HG03060 (cell line): ENCODE measurements around the gene ZFYVE21.

Experiments used
- ATAC-seq: cut with Tn5 transposase; IDR thresholded peaks from one replicate; pipeline ENCODE4 v1.9.1; 2021; ENCODE audit warnings: low read depth, moderate number of reproducible peaks; ENCODE audit not compliant: unreplicated experiment

Gene ZFYVE21

DNA sequence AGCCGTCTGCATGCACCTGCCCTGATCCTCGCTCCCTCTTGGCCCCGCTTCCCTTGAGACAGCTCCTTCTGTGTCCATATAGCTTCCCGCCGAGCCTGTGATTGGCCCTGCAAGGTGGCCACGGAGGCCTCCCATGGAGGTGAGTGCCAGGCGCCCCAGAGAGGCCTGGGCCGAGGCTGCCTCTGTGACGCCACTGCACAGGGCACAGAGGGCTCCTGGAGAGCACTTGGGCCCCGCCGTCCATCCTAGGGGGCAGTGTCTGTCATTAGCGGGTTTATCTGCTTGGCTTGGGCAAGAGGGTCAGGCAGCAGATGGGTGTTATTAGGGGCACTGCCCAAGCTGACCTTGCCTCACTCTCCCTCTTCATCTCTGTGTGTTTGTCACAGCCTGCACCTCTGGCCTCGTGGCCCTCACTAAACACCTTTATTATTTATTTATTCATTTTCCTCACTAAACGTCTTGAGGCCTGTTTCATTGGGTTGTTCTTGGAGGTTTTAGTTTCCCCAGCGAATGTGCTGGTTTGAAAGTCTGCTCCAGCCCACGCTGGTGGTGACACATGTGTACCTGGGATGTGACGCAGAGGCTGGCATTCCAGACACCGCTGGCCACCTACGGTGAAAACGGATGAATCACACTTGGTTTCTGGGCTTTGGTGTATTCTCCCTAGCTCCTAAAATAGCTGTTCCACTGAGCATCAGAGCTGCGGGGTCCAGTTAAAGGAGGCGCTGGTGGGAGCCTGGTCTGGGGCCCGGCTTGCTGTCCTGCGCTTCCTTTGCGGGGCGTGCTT lies 5.9 kb downstream of the ZFYVE21 start:
- ATAC-seq: no peak

- no peak for ATAC-seq
These were observed 8.1 kb downstream of the ZFYVE21 start for GRCh38 chr14:103723748-103724081.

- ATAC-seq: no peak
These were observed 8.5 kb downstream of the ZFYVE21 start for GRCh38 chr14:103724116-103724515.

- ATAC-seq: no peak
These were observed 9.5 kb downstream of the ZFYVE21 start for GRCh38 chr14:103725001-103725682.

GRCh38 chr14:103725739-103726395 lies 10.3 kb downstream of the ZFYVE21 start:
- ATAC-seq: no peak

- no peak for ATAC-seq
These were observed 10.9 kb downstream of the ZFYVE21 start for GRCh38 chr14:103726474-103726873.

- no peak for ATAC-seq
These were observed 11.8 kb downstream of the ZFYVE21 start for GRCh38 chr14:103727313-103727980.

- no peak for ATAC-seq
These were observed 12.5 kb downstream of the ZFYVE21 start for GRCh38 chr14:103728141-103728540.

GRCh38 chr14:103728721-103729120 lies 13.1 kb downstream of the ZFYVE21 start:
- ATAC-seq: no peak

DNA sequence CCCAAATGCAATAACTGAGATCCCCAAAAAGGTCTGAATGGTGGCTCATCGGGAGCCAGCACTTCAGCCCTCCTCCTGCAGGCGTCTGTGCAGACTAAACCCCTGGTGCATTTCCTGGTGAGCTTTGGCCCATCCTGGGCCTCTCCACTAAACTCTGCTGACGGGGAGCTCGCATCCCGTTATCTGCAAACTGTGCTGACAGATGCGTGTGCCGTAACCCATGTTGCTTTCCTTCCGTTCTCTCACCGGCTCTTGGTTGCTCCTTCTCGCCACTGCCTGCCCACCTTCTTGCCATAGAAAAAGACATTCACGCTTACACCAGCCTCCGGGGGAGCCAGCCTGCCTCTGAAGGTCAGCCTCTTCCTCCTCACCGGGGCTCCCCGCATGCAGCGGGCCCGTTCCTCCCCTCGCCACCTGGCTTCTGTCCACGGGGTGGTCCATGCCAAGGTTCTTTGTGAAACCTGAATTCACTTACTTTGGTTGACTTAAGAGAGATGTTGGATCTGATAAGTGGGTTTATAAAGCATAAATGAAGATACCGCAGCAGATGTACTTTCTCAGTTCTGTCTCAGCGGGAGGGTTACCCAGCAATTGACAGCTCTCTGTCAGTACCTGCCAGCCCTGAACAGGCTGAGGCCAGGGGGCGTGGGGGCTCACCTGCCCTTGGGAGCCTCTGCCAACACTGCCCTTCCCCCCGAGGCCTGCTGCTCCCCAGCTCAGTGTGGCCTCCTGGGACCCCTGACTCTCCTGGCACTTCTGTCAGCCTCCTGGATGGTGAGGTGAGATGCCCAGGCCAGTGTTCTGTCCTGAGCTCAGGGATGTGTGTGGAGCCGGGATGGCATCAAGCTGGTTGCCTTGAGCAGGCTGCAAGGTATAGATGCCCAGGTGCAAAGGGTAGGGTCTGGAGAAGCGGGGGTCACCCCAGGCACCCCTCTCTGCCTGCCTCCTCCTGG lies 14.2 kb downstream of the ZFYVE21 start:
- ATAC-seq: no peak

DNA sequence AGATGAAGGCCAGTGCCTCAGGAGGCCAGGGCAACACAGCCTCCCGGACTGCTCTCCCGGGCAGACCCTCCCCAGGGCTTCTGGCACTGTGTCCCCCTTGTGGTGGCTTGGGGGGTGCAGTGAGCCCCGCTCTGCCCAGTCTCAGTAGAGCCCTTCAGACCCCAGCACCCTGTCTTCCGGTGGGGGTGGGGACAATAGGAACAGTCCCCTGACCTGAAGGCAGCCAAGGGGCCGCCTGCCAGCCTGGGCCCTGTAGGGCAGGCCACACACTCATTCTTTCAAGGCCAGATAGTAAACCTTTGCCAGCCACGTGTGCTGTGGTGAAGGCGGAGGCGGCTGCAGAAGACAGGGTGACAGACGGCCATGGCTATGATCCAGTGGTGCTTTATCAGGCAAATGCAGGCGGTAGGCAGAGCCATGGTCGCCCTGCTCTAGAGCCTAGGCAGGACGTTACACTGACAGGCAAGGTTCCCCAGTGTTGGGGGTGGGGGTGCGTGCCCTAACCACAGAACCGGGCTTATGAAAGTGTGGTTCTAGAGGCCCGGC lies 15.0 kb downstream of the ZFYVE21 start:
- ATAC-seq: no peak

DNA sequence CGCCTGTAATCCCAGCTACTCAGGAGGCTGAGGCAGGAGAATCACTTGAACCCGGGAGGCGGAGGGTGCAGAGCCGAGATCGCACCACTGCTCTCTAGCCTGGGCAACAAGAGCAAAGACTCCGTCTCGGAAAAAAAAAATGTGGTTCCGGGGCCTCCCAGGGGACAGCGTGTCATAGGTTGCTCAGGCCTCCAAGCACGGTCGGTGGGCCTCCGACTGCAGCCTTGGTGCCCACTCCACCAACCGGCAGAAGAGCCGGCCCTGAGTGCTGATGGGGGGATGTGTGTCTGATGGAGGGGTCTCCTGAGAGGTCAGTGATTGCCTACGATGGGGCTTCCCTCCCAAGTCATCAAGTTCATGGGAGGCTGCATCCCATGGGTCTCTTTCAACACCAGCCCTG lies 15.9 kb downstream of the ZFYVE21 start:
- ATAC-seq: no peak

- ATAC-seq: no peak
These were observed 16.6 kb downstream of the ZFYVE21 start for GRCh38 chr14:103731916-103732867.

DNA sequence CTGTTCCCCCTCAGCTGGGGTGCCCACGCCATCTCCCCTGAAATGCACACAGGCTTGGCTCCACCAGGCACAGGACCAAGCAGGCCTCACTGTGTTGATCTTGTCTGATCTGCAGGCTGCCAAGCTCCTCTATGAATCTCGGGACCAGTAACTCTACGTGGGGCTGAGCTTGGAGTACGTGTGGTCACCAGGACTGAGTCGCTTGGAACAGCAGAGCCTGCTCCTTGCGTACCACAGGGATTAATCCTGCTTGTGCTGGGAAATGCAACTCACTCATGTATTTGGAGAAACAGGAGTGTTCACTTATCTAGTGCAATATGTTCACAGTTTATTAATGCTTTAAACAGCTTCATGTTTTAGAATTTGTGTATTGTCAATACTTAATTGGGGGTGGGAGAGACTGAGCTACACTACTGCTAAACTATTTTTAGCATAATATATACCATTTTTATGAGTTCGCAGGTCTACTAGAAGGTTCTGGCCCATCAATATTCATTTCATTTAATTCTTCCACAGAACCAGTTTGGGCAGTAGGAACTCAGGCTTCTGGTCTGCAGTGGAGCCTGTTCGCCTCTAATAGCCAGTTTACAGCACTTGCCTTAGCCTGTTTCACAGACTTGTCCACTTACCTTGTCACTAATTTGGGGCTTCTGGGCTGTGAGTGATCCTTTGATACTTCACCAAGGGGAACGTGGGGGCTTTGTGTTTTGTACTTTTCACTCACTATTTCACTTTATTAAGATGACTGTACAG lies 17.4 kb downstream of the ZFYVE21 start:
- ATAC-seq: no peak

DNA sequence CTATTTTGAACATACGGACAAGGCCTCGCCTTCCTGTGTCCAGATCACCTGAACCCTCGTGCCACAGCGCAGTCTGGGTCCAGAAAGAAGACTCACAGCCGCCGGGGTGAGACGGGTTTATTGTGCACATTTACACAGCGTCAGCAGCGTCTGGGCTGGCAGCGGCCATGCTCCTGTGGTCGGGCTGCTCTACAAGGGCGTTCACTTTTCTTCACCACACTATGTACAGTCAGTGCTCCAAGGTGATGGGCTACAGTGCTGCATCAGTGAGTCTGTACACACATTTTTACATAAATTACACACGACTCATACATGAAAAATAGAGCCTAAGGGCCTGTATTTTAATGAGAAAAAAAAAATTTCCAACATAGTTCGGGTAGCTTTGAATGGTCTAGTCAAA lies 18.0 kb downstream of the ZFYVE21 start:
- no peak for ATAC-seq

- ATAC-seq: no peak
These were observed 18.7 kb downstream of the ZFYVE21 start for GRCh38 chr14:103734081-103734888.

GRCh38 chr14:103735022-103735421 lies 19.4 kb downstream of the ZFYVE21 start:
- ATAC-seq: no peak
